ENCODE results near the gene MPC1.
A peak's percentile ranks its signal among the peaks of the same experiment; 100 is the strongest.

The MPC1 gene

GRCh38 chr6:166343150-166343487, 39.6 kb downstream of the MPC1 start:
- DNase-seq, result peak in 1 of 3 experiments; percentile 42

- peak; percentile 64 to 88 (median 83) for DNase-seq
Measured at GRCh38 chr6:166342349-166343149, 40.2 kb downstream of the MPC1 start, which contains the start of gene SFT2D1. Gene SFT2D1 (minus strand): TSS chr6:166342545. CDS start chr6:166342481, 64 bp downstream.

GRCh38 chr6:166341977-166342348, 40.8 kb downstream of the MPC1 start:
- DNase-seq, result peak in 1 of 3 experiments; percentile 54

DNA sequence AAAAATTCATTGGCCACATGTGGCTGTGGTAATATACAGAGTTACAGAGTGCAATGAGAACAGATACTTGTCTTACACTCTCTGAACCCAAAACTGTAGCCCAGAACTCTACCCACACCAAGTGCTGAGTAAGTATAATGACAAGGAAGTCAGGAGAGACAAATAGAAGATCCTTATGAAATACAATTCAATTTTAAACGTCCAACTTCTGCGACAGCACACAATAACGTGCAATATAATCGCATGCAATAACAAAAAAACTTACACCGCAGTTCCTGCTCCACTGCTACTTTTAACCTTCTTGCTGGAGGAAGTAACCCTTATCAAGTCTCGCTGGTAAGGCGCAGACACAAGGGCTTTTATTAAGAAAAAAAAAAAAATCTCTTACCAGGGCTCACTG, 41.3 kb downstream of the MPC1 start:
- no peak for DNase-seq

DNA sequence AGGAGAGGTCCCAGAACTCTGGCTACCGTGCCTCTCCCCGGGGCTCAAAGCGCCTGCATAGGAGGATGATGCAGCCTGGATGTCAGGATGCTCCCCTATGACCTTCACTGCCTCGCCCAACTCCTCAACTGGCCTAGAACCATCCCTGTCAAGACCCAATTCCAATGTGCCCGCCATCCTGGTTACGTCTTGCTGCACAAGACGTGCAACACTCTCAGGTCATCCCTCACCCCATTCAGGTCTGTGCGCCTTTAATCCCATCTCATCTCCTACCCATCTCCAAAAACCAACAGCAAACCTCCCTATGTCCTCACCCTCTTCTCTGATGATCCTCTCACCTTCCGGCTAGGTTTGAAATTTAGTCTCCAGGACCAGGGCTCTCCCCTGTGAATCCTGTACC, 43.9 kb downstream of the MPC1 start:
- no peak for DNase-seq

- DNase-seq, result no peak
Measured at GRCh38 chr6:166336847-166337246, 45.9 kb downstream of the MPC1 start.

DNA sequence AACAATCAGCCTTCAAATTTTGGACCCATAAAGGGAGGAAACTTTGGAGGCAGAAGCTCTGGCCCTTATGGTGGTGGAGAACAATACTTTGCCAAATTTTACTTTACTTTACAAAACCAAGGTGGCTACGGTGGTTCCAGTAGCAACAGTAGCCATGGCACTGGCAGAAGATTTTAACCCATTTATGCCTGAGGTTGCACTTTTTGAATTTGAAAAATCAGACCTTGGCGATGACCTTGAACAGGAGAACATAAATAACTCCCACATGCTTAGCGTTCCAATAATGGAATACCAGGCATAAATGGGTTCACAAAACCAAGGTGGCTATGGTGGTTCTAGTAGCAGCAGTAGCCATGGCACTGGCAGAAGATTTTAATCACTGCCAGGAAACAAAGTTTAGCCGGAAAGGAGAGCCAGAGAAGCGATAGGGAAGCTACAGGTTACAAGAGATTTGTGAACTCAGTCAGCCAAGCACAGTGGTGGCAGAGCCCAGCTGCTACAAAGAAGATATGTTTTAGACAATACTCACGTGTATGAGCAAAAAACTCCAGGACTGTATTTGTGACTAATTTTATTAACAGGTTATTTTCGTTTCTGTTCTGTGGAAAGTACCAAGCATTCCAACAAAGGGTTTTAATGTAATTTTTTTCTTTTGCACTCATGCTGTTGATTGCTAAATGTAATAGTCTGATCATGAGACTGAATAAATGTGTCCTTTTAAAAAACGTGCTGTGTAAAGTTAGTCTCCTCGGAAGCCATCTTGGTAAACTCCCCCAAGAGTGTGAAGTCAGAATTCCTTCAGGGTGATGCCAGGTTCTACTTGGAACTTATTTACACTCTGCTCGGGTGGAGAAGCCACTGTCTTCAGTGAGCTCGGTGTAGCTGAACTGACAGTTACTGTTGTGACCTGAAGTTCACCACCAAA, 47.1 kb downstream of the MPC1 start:
- DNase-seq, result no peak

DNA sequence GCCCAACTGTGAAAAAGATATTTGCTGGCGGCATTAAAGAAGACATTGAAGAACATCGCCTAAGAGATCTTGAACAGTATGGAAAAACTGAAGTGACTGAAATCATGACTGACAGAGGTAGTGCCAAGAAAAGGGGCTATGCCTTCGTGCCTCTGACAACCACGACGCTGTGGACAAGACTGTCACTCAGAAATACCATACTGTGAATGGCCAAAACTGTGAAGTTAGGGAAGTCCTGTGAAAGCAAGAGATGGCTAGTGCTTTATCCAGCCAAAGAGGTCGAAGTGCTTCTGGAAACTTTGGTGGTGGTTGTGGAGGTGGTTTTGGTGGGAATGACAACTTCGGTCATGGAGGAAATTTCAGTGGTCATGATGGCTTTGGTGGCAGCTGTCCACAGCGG, 47.9 kb downstream of the MPC1 start:
- DNase-seq, result no peak

- DNase-seq, result no peak
Measured at GRCh38 chr6:166333172-166333995, 49.4 kb downstream of the MPC1 start.

- DNase-seq, result no peak
Measured at GRCh38 chr6:166331503-166332415, 51.0 kb downstream of the MPC1 start.

DNA sequence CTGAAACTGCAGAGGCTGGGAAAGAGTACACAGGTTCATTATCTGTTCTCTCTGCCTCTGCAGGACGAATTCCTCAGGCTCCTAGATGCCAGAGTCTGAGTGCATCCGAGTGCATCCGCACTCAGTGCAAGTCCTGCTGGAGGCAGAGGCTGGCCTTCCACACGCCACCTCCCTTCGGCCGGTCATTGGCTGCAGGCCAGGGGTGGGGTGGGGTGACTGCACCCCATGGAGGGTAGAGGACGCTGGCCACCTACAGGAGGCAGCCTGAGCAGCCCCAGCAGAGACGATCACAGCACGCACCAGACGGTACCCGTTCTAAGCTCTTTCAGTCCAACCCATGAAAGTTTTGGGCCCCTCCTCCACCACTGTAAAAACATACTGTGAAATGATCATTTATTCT, 52.1 kb downstream of the MPC1 start:
- no peak for DNase-seq

DNA sequence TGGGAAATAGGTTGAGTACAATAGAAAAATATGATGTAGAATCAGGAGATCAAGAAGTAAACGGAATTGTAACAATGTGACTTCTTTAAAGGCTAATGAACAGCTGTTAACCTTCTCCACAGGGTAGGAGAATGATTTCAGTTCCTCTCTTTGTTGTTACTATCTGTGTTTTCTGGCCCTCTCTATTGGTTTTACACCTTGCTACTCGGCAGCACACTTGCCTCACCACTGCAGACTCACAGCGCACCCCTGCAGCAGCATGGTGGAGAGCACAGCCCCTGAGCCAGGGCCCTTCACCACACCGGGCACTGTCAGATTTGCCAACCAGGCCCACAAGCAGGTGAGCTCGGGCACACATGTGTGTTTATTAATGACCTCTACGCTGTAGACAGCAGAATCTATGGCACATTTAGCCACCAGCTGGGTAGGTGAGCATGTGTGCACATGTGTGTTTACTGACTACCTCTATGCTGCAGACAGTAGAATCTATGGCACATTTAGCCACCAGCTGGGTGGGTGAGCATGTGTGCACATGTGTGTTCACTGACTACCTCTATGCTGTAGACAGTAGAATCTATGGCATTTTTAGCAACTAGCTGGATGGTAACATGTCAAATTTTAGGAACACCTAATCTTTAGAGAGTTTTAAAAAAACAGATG, 57.2 kb downstream of the MPC1 start:
- no peak for DNase-seq

GRCh38 chr6:166323395-166323794, 59.3 kb downstream of the MPC1 start:
- DNase-seq, result no peak

- peak in 1 of 3 experiments; percentile 12 for DNase-seq
Measured at GRCh38 chr6:166318649-166319600, 63.8 kb downstream of the MPC1 start.

DNA sequence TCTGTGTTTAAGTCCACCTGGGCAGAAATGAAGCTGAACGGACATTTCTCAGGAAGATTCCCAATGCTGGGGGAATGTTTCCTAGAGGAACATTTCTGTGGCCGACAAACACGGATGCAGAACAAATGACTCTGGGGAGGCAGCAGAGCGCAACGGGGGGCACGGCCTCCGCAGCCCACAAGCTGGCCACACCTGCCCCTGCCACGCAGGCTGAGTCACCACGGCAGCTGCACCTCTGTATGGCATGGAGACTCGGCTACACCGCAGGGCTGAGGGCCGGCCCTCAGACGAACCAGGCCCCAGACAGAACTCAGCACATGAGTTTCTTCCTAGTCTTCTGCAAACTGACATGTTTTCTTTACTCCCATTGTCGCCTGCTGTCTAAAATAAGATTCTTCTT, 64.5 kb downstream of the MPC1 start:
- no peak for DNase-seq

DNA sequence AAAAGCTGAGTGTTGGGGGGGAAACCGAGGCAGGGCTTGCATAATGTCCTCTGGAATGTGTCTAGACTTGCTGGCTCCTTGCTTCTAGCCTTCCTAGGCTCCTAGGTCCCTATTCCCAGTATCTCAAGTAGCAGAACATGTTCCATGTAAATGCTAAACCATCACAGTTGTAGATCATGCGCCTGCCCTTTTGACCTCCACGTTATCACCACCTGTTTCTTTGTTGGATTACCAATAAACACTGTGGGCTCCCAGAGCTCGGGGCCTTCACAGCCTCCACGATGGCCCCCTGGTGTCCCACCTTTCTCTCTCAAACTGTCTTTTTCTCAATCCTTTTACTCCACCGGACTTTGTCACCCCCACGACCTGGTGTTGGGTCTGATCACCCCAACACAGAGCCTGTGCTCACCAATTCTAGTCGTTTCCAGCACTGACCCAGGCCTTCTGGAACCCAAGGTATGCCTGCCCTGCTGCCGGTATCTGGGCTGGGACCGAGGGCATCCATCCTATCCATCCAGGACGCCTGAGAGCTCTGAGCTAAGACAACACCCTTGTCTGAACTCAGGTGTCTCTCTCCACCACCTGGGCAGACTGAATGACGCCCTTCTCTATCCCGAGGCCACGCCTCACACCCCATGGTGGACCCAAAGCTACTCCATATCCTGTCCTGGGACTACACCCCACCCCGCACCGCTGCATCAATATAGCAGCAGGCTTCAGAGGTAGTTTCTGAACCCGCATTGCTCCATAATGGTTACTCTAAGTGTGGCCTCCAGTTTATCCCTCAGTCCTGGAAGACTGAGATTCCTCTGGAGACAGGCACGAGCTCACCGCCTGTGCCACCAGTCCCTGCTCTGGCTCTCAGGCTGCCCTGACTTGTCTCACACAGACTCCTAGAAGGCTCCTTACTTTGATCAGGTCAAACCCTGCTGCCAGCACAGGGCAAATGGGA, 65.2 kb downstream of the MPC1 start:
- DNase-seq, result no peak

DNA sequence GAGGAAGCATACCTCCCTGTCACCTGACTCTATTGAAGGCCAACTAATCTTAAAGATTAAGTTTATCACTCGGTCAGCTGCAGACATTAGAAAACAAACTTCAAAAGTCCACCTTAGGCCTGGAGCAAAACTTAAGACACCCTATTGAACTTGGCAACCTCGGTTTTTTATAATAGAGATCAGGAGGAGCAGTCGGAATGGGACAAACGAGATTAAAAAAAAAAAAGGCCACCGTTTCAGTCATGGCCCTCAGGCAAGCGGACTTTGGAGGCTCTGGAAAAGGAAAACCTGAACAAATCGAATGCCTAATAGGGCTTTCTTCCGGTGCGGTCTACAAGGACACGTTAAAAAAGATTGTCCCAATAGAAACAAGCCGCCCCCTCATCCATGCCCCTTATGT, 67.3 kb downstream of the MPC1 start:
- DNase-seq, result no peak

Data from NCI-H1417 (cell line).